ENCODE results near the gene ATF4. TPM values are rescaled to one million over a fixed set of nuclear protein-coding genes. Genes with fewer than 3 reads are reported as not detected.

ATF4 gene
- polyA plus RNA-seq, 4 donors = 274 to 319 (median 300) TPM

DNA sequence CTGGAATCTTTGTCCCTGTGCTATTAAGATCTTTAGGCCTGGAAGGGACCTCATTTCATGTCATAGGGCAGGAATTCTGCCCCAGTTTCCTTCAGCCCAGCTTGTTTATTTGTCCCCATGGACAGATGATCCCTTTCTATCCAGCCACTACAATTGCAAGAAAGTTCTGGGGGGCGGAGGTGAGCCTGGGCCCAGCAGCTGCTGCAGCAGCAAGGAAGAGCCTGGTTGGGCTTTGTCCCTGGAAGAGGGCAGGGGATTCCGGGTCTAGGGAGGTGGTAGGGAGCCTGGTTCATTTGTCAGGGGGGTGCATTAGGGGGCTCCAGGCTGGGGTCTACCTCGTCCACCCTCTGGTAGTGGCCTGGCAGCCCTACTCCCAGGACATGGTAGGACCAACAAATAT lies 33.8 kb downstream of the ATF4 start:
- DNase-seq (ENCODE audit: low read depth in 4 of 4, low spot score in 2 of 4) = no peak

- DNase-seq (ENCODE audit: low read depth in 4 of 4, low spot score in 2 of 4) = no peak
Measured at GRCh38 chr22:39556970-39557841, 36.8 kb downstream of the ATF4 start.

DNA sequence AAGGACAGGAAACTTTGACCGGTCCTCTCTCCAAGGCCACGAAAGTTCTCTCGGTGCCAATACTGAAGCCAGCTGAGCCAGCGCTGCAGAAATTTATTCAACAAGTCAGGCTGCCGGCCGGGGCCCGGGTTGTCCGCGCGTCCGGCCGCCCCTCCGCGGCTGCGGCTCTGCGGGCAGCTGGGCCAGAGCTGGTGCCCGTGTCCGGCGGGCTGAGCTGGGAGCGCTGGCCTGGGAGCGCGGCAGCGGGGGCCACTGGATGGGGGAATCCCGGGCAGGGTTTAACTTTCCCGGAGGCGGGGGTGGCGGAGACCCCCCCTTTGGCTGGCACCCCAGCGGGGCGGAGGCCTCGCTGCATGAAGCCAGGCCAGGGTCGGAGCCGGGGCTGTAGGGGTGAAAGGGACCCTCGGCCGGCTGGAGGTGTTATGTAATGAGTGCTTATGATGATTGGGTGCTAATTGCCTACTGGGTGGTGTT lies 37.9 kb downstream of the ATF4 start:
- DNase-seq (ENCODE audit: low read depth in 4 of 4, low spot score in 2 of 4) = no peak

DNA sequence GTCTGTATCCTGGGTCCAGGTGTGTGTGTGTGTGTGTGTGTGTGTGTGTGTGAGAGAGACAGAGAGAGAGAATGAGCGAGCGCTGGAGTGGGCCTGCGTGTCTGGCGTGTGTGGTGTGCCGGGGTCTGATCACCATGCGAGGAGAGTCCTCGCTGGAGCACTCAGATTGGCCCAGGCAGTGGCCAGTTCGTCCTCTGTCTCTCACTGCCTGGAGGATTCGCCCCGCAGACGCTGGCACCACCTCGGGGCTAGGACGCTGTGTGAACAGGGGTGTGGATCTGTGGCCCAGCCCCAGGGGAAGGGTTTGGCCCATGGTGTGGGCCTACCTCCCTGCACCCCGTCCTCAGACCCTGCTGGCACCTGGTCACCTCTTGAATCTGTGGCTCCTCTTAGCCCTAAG lies 38.6 kb downstream of the ATF4 start:
- no peak for DNase-seq (ENCODE audit: low read depth in 4 of 4, low spot score in 2 of 4)

DNA sequence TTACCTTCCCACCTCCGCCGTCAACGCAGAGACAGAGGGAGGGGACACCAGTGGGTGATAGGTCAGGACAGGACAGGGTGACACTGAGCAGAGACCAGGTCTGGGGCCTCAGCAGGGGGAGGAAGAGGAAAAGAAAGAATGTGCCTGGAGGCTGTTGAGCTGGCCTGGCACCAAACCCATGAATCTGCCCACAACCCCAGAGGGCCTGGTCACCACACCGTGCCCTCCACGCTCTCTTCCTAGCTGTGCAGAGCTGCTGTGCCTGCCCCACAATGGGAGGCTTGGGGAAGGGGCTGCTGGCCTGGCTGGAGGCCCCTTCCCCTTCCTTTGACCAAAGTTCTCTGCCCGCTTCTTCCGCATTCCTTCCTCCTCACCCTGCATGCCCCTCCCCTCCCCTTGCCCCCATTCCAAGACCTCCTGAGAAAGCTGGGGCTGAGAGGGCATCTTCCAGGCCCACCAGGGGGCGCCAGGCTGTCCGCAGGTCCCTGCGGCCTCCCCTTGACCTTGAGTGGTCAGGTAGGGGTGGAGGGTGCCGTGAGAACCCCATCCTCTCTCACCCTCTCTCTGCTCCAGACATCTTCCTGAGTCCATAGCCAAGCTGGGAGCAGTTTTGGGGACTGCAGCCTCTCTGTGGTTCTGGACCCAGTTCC lies 39.2 kb downstream of the ATF4 start:
- DNase-seq (ENCODE audit: low read depth in 4 of 4, low spot score in 2 of 4) = no peak

- no peak for DNase-seq (ENCODE audit: low read depth in 4 of 4, low spot score in 2 of 4)
Measured at GRCh38 chr22:39560127-39560526, 39.8 kb downstream of the ATF4 start.

DNA sequence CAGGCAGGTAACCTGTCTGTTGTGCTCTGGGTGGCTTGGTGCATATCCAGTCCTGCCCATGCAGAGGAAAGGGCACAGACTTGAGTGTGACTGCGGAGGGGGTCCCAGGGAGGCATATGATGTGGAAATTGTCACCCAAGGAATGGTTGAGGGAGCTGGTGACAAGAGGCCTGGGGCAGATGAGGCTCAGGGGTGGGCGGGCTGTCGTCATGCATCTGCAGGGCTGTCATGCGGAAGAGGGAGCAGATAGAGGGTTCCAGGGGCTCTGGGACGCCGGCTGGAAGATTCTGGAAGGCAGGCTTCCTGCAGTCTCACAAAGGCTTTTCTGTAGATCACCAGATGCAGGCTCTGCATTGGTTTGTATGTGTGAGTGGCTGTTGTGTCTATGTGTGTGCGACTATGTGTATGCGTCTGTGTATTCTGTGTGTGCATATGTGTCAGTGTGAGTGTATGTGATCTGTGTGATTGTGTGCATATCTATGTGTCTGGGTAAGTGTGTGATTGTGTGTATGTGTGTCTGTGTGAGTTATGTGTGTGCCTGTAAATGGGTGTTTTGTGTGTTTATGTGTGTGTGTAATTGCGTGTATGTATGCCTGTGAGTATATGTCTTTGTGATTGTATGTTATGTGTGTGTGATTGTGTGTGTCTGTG lies 42.6 kb downstream of the ATF4 start:
- no peak for DNase-seq (ENCODE audit: low read depth in 4 of 4, low spot score in 2 of 4)

- DNase-seq (ENCODE audit: low read depth in 4 of 4, low spot score in 2 of 4) = no peak
Measured at GRCh38 chr22:39563571-39564428, 43.4 kb downstream of the ATF4 start.

DNA sequence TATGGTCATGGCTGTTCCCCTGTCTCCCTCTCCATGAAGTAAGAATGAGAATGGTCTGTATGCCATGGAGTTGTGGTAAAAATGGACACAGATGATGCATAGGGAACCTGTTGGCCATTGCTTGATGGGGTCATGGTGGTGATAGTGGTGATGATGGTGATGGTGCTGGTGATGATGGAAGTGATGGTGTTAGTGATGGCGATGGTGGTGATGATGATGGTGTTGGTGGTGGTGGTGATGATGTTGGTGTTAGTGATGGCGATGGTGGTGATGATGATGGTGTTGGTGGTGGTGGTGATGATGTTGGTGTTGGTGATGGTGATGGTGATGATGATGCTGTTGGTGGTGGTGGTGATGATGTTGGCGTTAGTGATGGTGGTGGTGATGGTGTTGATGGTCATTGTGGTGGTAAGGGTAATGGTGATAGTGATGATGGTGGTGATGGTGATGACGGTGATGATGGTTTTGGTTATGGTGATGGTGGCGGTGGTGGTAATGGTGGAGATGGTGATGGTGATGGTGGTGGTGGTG lies 45.1 kb downstream of the ATF4 start:
- DNase-seq (ENCODE audit: low read depth in 4 of 4, low spot score in 2 of 4) = no peak

- DNase-seq (ENCODE audit: low read depth in 4 of 4, low spot score in 2 of 4) = no peak
Measured at GRCh38 chr22:39567135-39567946, 47.0 kb downstream of the ATF4 start.

- no peak for DNase-seq (ENCODE audit: low read depth in 4 of 4, low spot score in 2 of 4)
Measured at GRCh38 chr22:39568278-39568981, 48.1 kb downstream of the ATF4 start.

DNA sequence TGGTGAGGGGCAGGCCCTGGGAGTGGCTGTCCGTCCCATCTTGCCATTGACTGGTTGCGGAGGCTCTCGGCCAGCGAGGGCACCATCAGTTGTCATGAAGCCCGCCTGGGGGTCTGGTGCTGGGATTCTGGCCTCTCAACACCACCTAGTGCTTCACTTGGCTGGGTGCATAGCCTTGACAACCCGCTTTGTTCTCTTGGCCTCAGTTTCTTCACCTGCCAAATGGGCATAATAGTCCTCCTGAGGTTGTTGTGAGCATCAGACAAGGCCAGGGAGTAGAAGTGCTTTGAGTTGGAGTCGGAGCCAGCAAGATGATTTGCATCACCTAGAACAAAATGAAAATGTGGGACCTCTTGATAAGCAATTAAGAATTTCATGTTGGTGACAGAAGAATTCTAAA lies 48.7 kb downstream of the ATF4 start:
- no peak for DNase-seq (ENCODE audit: low read depth in 4 of 4, low spot score in 2 of 4)

DNA sequence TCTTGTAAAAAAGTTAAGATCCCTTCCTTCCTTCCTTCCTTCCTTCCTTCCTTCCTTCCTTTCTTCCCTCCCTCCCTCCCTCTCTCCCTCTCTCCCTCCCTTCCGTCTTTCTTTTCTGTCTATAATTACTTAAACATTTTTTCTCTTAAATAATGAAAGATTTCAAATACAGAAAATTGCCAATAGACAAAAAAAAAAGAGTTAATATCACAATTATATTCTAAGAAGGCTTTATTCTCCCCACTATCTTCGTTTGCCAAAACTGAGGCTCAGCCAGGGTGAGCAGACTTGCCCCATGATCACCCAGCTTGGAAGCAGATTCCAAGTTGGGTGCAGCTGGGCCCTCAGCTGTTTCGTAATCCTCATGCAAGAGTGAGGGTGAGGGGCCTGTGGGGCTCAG lies 49.9 kb downstream of the ATF4 start:
- no peak for DNase-seq (ENCODE audit: low read depth in 4 of 4, low spot score in 2 of 4)

DNA sequence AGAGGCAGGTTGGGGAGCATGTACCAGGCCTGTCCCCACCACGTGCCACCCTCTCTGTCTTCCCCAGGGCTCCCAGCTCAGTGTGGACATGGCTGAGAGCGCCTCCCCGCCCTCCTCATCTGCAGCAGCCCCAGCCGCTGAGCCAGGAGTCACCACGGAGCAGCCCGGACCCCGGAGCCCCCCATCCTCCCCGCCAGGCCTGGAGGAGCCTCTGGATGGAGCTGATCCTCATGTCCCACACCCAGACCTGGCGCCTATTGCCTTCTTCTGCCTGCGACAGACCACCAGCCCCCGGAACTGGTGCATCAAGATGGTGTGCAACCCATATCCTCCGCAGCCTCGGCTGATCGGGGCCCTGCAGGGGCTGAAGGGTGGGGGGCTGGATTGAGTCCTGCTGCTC lies 50.3 kb downstream of the ATF4 start, which contains the start of gene CACNA1I:
TSS of gene CACNA1I (plus strand) at position 89 of the 400 bp plus-strand sequence. CDS start at position 89, 0 bp downstream.
- DNase-seq (ENCODE audit: low read depth in 4 of 4, low spot score in 2 of 4) = no peak

DNA sequence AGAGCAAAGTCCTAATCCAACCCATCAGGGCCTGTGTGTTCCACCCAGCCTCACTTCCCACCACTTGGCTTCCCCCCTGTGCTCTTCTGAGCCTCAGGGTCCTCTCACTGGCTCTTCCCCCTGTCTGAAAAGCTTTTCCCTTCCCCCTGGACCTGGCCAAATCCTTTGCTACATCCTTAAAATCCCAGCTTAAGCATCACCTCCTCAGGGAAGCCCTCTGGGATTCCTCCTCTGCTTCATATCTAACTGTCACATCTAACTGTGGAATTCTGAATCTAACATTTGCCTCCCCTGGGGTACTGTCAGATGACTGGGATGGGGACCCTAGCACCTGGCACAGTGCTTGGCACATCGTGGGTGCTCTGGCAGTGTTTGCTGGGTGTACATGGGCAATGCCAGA lies 51.2 kb downstream of the ATF4 start:
- no peak for DNase-seq (ENCODE audit: low read depth in 4 of 4, low spot score in 2 of 4)
